ENCODE data around the gene DMD. TPM values are rescaled to one million over a fixed set of nuclear protein-coding genes. Genes with fewer than 3 reads are reported as not detected.

The DMD gene
- total RNA-seq, 4 donors from 2014 or later, result 2.2 to 26.7 (median 7.8) TPM

DNA sequence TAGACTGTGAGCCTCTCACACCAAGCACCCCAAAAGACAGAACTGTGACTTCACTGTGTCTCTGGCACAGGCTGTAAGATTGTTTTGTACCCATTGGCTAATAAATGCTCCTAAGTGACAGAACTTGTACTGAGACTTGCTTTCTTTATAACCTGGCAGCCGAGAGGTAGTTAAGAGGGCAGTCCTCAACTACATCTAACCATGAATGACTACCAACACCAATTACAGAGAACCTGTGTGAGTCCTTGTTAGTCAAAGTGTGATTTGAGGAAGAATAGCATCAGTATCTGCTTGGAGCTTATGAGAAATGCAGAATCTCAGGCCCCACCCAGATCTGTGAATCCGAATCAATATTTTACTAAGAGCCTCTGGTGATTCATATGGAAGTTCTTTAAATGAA is 1985.5 kb downstream of the DMD start:
- Histone ChIP-seq H3K27me3 (no peaks in the 10 kb centered on the region), H3K9me3 (no peaks in the 10 kb centered on the region), H3K27ac (no peak overlapping the region), H3K4me1 (peaks cover 0 to 14% (median 0%) of the 10 kb centered on the region in 3 donors), H3K36me3 (no peaks in the 10 kb centered on the region), H3K4me3 (no peak overlapping the region)
- no peak for DNase-seq
- WGBS, 2 donors, result 19 to 100% methylated on average over 1 to 2 of the region's 2 CpGs
- TF ChIP-seq POLR2A (IDR thresholded peaks at IDR 0.05), result no peak
- TF ChIP-seq, protein P1, sequence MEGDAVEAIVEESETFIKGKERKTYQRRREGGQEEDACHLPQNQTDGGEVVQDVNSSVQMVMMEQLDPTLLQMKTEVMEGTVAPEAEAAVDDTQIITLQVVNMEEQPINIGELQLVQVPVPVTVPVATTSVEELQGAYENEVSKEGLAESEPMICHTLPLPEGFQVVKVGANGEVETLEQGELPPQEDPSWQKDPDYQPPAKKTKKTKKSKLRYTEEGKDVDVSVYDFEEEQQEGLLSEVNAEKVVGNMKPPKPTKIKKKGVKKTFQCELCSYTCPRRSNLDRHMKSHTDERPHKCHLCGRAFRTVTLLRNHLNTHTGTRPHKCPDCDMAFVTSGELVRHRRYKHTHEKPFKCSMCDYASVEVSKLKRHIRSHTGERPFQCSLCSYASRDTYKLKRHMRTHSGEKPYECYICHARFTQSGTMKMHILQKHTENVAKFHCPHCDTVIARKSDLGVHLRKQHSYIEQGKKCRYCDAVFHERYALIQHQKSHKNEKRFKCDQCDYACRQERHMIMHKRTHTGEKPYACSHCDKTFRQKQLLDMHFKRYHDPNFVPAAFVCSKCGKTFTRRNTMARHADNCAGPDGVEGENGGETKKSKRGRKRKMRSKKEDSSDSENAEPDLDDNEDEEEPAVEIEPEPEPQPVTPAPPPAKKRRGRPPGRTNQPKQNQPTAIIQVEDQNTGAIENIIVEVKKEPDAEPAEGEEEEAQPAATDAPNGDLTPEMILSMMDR (IDR thresholded peaks at IDR 0.05), result no peak
- intact Hi-C loops (cut with DNase I), result no loop called here

DNA sequence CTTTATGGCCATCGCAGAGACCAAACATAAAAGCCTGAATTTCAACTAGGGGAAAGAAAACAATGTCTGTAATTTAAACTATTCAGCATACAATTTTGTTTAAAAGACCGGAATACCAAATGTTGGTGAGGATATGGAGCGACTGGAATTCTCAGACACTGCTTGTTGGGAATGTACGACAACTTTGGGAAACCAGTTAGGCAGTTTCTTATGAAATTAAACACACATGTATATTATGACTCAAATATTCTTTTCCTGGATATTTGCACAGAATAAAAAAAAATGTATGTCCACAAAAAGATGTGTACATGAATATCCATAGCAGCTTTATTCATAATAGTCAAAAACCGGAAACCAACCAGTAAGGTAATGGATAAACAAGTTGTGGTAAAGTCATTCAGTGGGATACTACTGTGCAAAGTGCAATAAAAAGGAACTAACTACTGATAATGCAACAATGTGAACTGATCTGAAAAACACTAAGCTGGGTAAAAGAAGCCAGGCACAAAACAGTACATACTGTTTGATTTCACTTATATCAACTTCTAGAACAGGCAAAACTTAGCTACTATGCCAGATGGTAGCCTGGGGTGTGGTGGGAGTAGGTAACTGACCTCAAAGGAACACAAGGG is 1986.9 kb downstream of the DMD start:
- TF ChIP-seq, protein P1 (IDR thresholded peaks at IDR 0.05), result no peak
- no peak for TF ChIP-seq POLR2A (IDR thresholded peaks at IDR 0.05)
- WGBS, 2 donors, result 56 to 66% methylated on average over 5 of the region's 5 CpGs
- Histone ChIP-seq H3K27ac (peak overlapping the region in 3 of 4 donors; percentile 36 to 61 (median 50)), H3K9me3 (no peaks in the 10 kb centered on the region), H3K4me3 (no peak overlapping the region), H3K4me1 (peaks cover 0 to 14% (median 0%) of the 10 kb centered on the region in 3 donors), H3K27me3 (no peaks in the 10 kb centered on the region), H3K36me3 (no peaks in the 10 kb centered on the region)
- intact Hi-C loops (cut with DNase I), result no loop called here
- no peak for DNase-seq

GRCh38 chrX:31223817-31224216 is 1987.5 kb downstream of the DMD start:
- TF ChIP-seq POLR2A (IDR thresholded peaks at IDR 0.05), result no peak
- TF ChIP-seq, protein P1 (IDR thresholded peaks at IDR 0.05), result no peak
- H3K4me1 ChIP-seq, result peaks cover 0 to 14% (median 0%) of the 10 kb centered on the region in 3 donors
- no peak for DNase-seq
- intact Hi-C loops (cut with DNase I), result no loop called here
- H3K9me3 ChIP-seq, result no peaks in the 10 kb centered on the region
- WGBS, 2 donors, result 27 to 41% methylated on average over 3 of the region's 3 CpGs
- H3K36me3 ChIP-seq, result no peaks in the 10 kb centered on the region
- H3K27ac ChIP-seq, result peak overlapping the region in 3 of 4 donors; percentile 36 to 61 (median 50)
- H3K4me3 ChIP-seq, result no peak overlapping the region
- no peaks in the 10 kb centered on the region for H3K27me3 ChIP-seq

GRCh38 chrX:31222946-31223345 is 1988.4 kb downstream of the DMD start:
- Histone ChIP-seq H3K4me1 (peaks cover 0 to 14% (median 0%) of the 10 kb centered on the region in 3 donors), H3K27me3 (no peaks in the 10 kb centered on the region), H3K4me3 (no peak overlapping the region), H3K36me3 (no peaks in the 10 kb centered on the region), H3K9me3 (no peaks in the 10 kb centered on the region), H3K27ac (no peak overlapping the region)
- DNase-seq, result no peak
- 69 to 90% methylated on average over 6 of the region's 6 CpGs for WGBS, 2 donors
- TF ChIP-seq, protein P1 (IDR thresholded peaks at IDR 0.05), result no peak
- no peak for TF ChIP-seq POLR2A (IDR thresholded peaks at IDR 0.05)
- intact Hi-C loops (cut with DNase I), result no loop called here

DNA sequence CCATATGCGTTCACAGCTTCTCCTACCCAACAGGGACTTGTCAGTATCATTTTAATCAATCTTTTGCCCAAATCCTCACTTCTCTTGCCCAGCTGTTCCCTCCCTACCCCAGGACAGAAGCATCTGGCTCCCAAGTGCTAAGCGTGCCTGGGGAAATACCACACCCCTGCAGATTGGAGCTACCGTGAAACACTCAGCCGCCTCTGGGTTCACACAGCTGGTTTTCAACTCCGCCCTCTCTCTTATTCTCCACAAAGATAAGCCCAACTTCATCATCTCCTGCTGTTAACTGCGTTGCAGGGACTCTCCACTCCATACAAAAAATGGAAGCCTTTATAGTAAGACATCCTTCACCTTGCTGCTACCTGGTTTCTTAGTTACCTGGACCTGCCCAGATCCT is 1992.2 kb downstream of the DMD start:
- H3K4me3 ChIP-seq, result no peak overlapping the region
- TF ChIP-seq POLR2A (IDR thresholded peaks at IDR 0.05), result no peak
- TF ChIP-seq, protein P1 (IDR thresholded peaks at IDR 0.05), result no peak
- no peaks in the 10 kb centered on the region for H3K9me3 ChIP-seq
- H3K4me1 ChIP-seq, result peaks cover 0 to 7% (median 0%) of the 10 kb centered on the region in 3 donors
- no peak for DNase-seq
- intact Hi-C loops (cut with DNase I), result no loop called here
- H3K27ac ChIP-seq, result no peak overlapping the region
- H3K36me3 ChIP-seq, result no peaks in the 10 kb centered on the region
- WGBS, 2 donors, result 58 to 70% methylated on average over 5 to 6 of the region's 6 CpGs
- H3K27me3 ChIP-seq, result no peaks in the 10 kb centered on the region
